ENCODE results near the gene SEMA5B.

The SEMA5B gene

DNA sequence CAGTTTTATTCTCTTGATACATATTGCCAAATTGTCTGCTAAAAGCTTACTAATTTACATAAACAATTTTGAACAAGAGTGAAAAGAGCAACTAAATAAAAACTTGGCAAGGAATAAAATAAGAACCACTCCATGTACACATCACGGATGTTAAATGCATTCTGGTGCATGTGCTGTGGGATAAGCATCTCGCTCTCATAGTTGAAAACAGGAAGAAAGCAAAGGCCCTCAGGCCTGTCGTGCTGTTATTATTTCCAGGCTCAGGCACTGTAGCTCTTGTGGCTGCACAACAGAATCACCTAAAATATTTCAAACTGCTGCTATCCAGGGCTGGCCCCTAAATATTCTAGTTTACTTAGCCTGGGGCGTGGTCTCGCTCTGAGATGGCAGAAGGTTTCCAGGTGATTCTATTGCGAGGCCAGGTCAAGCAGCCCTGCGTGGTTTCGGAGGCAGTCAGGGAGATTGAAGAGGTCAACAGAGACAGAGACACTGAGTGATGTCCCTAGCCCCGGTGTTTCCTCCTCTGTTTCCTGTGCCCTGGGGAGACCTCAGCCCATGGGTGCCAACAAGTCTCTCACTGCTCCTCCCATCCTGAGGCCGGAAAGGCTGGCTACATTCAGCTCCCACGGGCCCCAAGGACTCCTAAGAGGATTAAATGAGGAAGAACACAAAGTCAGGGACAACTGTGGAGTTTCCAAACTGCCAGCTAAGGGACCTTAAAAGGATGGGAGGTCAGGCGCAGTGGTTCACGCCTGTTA, 21.1 kb upstream of the SEMA5B start:
- H3K4me3 ChIP-seq (ENCODE audit: low read length), result no peak overlapping the region
- H3K9me3 ChIP-seq (replicated peaks; ENCODE audit: insufficient read depth, low read length), result no peaks in the 10 kb centered on the region
- no peaks in the 10 kb centered on the region for H3K9me2 ChIP-seq (replicated peaks; ENCODE audit: insufficient read depth, low read length)
- DNase-seq, result no peak
- no peaks in the 10 kb centered on the region for H4K20me1 ChIP-seq (ENCODE audit: insufficient read depth, low read length)
- H3K4me2 ChIP-seq (ENCODE audit: low read depth, low read length), result no peak overlapping the region
- no peaks in the 10 kb centered on the region for H3F3A ChIP-seq (ENCODE audit: insufficient read depth, low read length)
- no peak overlapping the region for H3K9ac ChIP-seq (ENCODE audit: low read length)
- H2AFZ ChIP-seq (ENCODE audit: low read length), result no peak overlapping the region
- no peaks in the 10 kb centered on the region for H3K27me3 ChIP-seq (replicated peaks; ENCODE audit: insufficient read depth, low read length)
- no peak overlapping the region for H3K27ac ChIP-seq (ENCODE audit: low read length)
- H3K4me1 ChIP-seq (ENCODE audit: low read length), result peaks cover 14% of the 10 kb centered on the region
- H3K36me3 ChIP-seq (replicated peaks; ENCODE audit: insufficient read depth, low read length), result no peaks in the 10 kb centered on the region
- TF ChIP-seq, protein P1, sequence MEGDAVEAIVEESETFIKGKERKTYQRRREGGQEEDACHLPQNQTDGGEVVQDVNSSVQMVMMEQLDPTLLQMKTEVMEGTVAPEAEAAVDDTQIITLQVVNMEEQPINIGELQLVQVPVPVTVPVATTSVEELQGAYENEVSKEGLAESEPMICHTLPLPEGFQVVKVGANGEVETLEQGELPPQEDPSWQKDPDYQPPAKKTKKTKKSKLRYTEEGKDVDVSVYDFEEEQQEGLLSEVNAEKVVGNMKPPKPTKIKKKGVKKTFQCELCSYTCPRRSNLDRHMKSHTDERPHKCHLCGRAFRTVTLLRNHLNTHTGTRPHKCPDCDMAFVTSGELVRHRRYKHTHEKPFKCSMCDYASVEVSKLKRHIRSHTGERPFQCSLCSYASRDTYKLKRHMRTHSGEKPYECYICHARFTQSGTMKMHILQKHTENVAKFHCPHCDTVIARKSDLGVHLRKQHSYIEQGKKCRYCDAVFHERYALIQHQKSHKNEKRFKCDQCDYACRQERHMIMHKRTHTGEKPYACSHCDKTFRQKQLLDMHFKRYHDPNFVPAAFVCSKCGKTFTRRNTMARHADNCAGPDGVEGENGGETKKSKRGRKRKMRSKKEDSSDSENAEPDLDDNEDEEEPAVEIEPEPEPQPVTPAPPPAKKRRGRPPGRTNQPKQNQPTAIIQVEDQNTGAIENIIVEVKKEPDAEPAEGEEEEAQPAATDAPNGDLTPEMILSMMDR (IDR thresholded peaks at IDR 0.05; ENCODE audit: low read length), result no peak
- TF ChIP-seq EZH2phosphoT487 (IDR thresholded peaks at IDR 0.05; ENCODE audit: low read length), result no peak
- no peak for TF ChIP-seq EZH2 (optimal IDR thresholded peaks at IDR 0.05; ENCODE audit: low read depth, low read length)
- H3K79me2 ChIP-seq (ENCODE audit: low read length), result no peaks in the 10 kb centered on the region

DNA sequence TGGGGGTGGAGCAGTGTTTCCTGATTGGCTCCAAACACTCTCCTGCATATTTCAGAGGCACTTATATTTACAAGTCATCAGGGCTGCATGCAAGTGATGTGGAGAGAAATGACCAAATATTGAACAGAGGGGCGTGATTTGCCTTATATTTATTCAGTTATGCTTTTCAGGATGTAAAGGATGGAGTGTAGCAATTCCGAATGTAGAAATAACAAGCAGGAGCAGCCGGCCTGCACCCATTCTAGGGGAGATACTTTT, 19.4 kb upstream of the SEMA5B start:
- no peaks in the 10 kb centered on the region for H3K9me2 ChIP-seq (replicated peaks; ENCODE audit: insufficient read depth, low read length)
- DNase-seq, result no peak
- no peak overlapping the region for H2AFZ ChIP-seq (ENCODE audit: low read length)

DNA sequence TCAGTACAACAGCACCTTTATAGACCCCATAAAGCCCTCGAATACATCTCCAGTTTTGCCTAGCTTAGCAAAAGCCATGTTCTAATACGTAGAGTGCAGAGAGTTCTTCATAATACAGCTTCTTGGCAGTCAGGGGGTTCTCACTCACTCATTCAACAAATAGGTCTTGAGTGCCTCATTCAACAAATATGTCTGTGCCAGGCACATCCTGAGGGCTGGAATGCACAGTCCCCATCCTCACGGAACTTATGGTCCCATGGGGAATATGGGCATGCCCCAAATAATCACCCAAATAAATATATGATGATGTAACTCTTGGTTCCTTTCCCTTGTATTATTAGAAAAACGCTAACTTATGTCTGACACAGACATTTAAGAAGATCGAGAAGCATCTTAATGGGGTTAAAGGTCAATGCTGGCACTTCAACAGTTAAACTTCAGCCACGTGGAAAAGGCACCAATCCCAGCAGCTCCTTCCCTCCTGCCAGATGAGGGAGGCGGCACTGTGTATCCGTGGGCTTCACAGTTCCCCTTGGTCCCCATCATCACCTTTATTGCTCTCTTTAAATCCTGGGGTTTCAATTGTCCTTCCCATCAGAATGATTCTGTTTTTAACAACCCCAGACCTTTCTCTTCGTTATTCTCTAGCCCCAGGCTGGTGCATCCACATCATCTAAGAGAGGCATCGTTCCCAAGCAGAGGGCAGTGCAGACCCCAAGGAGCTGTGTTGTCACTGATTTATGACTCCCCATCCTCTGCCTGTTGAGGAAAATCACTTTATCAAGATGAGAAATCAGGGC, 18.9 kb upstream of the SEMA5B start:
- H3K79me2 ChIP-seq (ENCODE audit: low read length), result no peaks in the 10 kb centered on the region

More for the DNA sequence above, 19.4 kb upstream of the SEMA5B start:
- Histone ChIP-seq H3K9me3 (replicated peaks; ENCODE audit: insufficient read depth, low read length) (no peaks in the 10 kb centered on the region), H3K36me3 (replicated peaks; ENCODE audit: insufficient read depth, low read length) (no peaks in the 10 kb centered on the region), H3K4me3 (ENCODE audit: low read length) (no peak overlapping the region), H3K4me2 (ENCODE audit: low read depth, low read length) (no peak overlapping the region), H3F3A (ENCODE audit: insufficient read depth, low read length) (no peaks in the 10 kb centered on the region), H3K79me2 (ENCODE audit: low read length) (no peaks in the 10 kb centered on the region), H4K20me1 (ENCODE audit: insufficient read depth, low read length) (no peaks in the 10 kb centered on the region), H3K4me1 (ENCODE audit: low read length) (peaks cover 14% of the 10 kb centered on the region), H3K27ac (ENCODE audit: low read length) (no peak overlapping the region), H3K9ac (ENCODE audit: low read length) (no peak overlapping the region), H3K27me3 (replicated peaks; ENCODE audit: insufficient read depth, low read length) (no peaks in the 10 kb centered on the region)
- TF ChIP-seq EZH2phosphoT487 (IDR thresholded peaks at IDR 0.05; ENCODE audit: low read length) (no peak), EZH2 (optimal IDR thresholded peaks at IDR 0.05; ENCODE audit: low read depth, low read length) (no peak)
- TF ChIP-seq, protein P1 (IDR thresholded peaks at IDR 0.05; ENCODE audit: low read length), result no peak

More for the DNA sequence above, 18.9 kb upstream of the SEMA5B start:
- Histone ChIP-seq H3K9ac (ENCODE audit: low read length) (no peak overlapping the region), H3K4me1 (ENCODE audit: low read length) (peaks cover 14% of the 10 kb centered on the region), H3K4me2 (ENCODE audit: low read depth, low read length) (no peak overlapping the region), H3K9me2 (replicated peaks; ENCODE audit: insufficient read depth, low read length) (no peaks in the 10 kb centered on the region), H3F3A (ENCODE audit: insufficient read depth, low read length) (no peaks in the 10 kb centered on the region), H4K20me1 (ENCODE audit: insufficient read depth, low read length) (no peaks in the 10 kb centered on the region), H3K36me3 (replicated peaks; ENCODE audit: insufficient read depth, low read length) (no peaks in the 10 kb centered on the region), H3K27ac (ENCODE audit: low read length) (no peak overlapping the region), H3K4me3 (ENCODE audit: low read length) (no peak overlapping the region), H3K27me3 (replicated peaks; ENCODE audit: insufficient read depth, low read length) (no peaks in the 10 kb centered on the region), H2AFZ (ENCODE audit: low read length) (no peak overlapping the region), H3K9me3 (replicated peaks; ENCODE audit: insufficient read depth, low read length) (no peaks in the 10 kb centered on the region)
- TF ChIP-seq EZH2phosphoT487 (IDR thresholded peaks at IDR 0.05; ENCODE audit: low read length) (no peak), EZH2 (optimal IDR thresholded peaks at IDR 0.05; ENCODE audit: low read depth, low read length) (no peak)
- TF ChIP-seq, protein P1 (IDR thresholded peaks at IDR 0.05; ENCODE audit: low read length), result no peak
- no peak for DNase-seq

All from MM.1S (cell line).